GM21381 (cell line): Measurements from ENCODE around the gene FSCN2.

Experiments
- ATAC-seq: cut with Tn5 transposase; IDR thresholded peaks from one replicate; pipeline ENCODE4 v1.9.1; 2021; ENCODE audit warnings: mild to moderate bottlenecking, moderate library complexity; ENCODE audit not compliant: unreplicated experiment

FSCN2 gene, protein sequence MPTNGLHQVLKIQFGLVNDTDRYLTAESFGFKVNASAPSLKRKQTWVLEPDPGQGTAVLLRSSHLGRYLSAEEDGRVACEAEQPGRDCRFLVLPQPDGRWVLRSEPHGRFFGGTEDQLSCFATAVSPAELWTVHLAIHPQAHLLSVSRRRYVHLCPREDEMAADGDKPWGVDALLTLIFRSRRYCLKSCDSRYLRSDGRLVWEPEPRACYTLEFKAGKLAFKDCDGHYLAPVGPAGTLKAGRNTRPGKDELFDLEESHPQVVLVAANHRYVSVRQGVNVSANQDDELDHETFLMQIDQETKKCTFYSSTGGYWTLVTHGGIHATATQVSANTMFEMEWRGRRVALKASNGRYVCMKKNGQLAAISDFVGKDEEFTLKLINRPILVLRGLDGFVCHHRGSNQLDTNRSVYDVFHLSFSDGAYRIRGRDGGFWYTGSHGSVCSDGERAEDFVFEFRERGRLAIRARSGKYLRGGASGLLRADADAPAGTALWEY

GRCh38 chr17:81527591-81528383, at the start of gene FSCN2:
Gene FSCN2 (plus strand): TSS chr17:81528377. CDS start chr17:81528532, 155 bp downstream.
- ATAC-seq = no peak

DNA sequence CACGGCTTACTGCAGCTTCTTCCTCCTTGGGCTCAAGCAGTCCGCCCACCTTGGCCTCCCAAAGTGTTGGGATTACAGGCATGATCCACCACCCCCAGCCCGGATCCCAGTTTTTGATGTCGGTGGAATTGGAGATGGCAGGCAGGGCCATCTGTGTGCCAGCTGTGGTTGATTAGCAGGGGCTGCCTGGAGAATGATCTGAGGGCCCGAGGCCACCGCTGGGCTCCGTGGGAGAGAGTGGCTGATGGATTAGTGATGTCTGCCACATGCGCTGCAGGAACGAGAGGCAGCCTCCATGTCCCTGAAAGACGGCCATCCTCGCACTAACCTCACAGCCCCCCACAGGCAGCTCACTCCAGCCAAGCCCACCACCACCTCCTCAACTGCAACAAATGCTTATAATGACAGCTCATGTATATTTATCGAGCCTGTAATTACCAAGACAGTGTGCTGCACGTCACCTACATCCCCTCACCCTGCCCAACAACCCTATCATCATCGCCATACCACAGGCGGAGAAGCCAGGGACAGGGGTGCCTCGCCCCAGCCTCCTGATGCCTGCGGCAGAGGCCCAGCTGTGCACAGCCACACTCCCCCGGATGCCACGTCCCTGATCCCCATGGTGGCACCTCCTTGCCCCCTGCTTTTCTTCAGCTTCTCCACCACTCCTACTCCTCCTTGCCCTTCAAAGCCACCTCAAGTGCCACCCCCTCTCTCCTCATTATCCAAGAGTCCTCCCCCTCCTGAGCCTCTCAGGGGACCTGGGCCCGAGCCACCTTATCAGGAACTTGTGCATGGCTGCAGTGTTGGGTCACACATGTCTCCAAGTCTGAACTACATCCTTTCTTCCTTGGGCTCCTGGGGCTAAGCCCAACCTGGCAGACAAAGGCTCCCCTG, 48.8 kb upstream of the FSCN2 start:
- ATAC-seq = no peak

DNA sequence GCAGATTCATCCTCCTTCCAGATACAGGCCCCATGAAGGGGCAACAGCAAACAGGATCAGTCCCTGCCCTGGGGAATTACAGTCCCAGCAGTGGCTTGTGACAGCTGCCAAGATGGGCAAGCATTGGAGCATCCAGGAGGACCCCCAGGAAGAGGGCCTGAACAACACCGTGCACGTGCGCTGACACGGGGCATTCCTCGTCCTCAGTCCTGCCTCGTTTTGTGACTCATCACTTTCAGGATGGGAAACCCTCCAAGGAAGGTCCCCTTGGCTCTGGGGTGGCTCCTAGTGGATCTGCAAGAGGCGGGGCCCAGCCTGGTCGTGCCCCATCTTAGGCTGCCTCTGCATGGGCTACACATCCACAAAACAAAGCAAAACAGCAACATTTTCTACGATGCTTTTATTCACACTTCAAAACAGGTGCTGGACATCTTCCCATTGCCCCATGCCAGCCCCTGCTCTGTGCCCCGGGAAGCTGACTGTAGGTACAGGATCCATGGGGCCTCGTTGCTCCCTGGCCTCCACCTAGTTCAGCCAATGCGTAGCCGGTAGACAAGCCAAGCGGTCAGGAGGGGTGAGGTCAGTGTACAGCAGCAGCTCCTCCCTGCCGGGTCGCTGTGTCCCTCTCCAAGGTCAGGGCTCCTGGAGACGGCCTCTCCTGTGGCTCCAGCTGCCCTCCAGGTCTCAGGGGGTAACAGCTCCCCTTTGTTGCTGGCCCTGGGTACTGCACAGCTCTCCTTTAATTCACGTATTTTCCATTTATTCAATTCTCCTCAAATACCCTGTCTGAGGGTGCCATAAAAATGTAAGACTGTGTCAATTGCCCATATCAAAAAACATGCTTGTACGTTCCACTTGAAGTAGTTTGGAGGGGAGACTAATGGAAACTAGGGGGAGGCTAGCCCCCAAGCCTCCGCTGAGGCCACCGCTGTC, 47.8 kb upstream of the FSCN2 start:
- ATAC-seq = no peak

- no peak for ATAC-seq
Measured at GRCh38 chr17:81481073-81481799, 46.9 kb upstream of the FSCN2 start.

DNA sequence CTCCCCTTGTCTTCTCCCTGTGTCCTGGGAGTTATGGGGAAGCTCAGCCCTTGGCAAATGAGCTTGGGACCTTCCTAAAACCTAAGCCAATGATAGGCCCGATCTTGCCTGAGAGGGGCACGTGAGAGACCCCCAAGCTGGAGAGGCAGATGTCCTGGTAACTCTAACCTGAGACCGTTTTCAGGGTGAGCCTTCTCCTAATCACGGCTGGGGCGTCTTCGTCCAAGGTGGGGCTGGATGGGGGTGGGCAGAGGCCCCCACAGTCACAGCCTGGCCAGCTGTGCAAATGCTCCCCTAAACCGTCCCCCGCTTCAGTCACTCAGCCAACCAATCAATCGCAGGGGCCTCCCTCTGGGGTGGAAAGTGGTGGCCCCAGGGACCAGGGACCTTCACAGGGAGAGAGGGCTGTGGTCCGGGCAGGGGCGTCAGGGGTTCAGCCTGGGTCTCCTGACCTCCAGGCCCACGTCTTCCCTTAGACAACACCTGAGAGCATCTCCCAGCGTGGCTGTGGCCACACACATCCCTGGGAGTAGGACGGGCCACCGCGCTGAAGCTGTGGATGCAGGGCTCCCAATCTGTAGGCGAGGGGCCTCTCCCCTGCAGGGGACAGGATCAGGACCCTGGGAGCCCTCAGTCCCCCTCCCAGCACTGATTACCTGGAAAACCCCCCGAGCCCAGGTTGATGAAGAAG, 46.2 kb upstream of the FSCN2 start:
- ATAC-seq = no peak

DNA sequence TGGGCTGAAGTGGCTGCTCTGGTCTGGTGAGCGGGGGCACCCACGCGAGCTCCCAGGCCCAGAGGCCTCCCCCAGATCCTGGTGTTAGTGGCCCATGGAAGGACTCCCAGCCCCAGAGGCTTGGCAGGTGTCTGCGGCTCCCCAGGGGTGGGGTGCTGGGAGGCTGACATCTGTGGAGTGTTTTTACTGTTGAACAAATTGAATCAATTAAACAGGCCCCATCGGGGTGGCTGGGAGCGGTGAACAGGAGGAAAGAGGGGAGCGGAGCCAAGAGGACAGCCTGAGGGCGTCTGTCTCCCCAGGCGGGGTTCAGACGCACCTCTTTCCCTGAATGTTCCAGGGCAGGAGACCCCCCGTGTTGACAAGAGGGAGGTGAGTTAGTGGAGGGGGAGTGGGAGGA, 45.5 kb upstream of the FSCN2 start:
- no peak for ATAC-seq

- no peak for ATAC-seq
Measured at GRCh38 chr17:81483085-81483861, 44.9 kb upstream of the FSCN2 start.

DNA sequence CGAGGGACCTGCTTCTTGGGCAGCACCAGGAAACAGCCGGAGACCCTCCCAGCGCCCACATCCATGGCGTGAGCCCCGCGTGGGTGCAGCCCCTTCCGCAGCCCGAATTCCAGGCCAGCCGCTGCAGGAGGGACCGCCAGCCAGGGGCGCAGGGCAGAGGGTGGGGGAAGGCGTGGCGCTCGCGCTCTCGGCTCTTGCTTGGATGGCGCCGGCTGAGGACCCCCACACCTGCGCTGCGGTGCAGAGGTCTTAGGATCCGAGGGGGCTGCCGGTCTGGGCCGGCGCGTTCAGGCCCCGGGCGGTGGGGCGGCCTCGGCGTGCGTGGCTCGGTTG, 44.3 kb upstream of the FSCN2 start:
- ATAC-seq = no peak

GRCh38 chr17:81484195-81484979, 43.8 kb upstream of the FSCN2 start:
- ATAC-seq = peak; percentile 45

- ATAC-seq = no peak
Measured at GRCh38 chr17:81486199-81486810, 41.9 kb upstream of the FSCN2 start.

DNA sequence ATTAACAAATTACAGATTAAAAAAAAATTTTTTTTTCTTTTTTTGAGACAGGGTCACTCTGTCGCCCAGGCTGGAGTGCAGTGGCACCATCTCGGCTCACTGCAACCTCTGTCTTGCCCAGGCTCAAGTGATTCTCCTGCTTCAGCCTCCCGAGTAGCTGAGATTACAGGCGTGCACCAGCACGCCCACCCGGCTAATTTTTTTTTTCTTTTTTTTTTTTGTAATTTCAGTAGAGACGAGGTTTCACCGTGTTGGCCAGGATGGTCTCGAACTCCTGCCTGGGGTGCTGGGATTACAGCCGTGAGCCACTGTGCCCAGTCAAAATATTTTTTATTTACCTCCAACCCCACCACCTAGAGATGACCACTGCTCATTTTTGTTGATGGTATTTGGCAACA, 41.1 kb upstream of the FSCN2 start:
- no peak for ATAC-seq

DNA sequence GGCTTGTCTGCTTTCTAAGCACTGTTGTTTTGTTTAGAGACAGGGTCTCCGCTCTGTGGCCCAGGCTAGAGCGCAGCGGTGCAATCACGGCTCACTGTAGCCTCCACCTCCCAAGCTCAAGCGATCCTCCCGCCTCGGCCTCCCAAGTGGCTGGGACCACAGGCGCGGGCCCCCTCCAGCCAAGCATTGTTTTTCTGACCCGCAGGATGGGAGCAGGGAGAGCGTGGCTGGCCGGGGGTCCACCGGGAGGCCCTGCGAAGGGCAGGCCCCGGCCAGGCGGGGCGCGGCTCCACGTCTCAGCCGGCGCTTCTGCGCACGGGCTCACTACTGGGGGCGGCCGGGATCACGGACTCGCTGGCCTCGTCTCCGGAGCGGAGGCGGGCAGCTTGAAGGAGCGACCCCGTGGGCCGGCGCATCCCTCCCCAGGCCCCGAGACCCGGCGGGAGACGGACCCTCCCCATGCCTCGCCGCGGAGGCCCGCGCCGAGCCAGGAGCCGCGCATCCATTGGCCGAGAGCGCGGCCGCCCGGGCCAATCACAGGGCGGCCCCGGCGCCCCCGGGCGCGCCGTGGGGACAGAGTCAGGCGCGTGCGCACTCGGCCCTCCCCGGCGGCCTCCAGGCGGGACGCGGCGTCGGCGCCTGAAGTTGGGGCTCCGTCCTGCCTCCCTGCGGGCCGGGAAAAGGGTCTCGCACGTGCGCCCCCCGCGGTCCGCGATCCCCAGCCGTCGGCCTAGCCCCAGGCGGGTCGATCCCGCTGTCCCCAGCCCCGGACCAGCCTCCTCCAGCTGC, 40.5 kb upstream of the FSCN2 start:
- peak; percentile 57 for ATAC-seq

DNA sequence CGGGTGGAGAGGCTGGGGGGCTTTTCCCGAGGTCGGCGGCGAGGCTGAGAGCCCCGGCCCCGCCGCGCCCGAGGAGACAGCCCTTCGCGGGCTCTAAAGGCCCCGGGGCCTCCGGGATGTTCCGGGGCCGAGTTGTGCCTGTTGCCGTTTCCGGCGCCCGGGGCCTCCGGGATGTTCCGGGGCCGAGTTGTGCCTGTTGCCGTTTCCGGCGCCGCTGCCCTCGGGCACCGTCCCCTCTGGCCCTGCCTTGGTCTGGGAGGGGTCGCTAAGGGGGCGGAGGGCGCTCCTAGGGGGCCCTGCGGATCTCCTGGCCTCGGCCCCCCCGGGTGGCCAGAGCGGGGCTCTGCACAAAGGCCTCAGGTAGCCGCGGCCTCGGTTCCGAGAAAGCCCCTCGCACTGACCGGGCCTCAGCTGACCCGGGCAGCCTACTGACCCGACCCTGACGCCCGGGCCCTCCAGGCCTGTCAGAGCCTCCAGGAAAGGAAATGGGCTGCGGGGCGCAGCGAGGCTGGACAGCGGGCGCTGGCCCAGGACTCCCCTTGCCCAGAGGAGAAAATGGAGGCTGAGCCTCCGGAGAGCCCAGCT, 39.8 kb upstream of the FSCN2 start:
- no peak for ATAC-seq

DNA sequence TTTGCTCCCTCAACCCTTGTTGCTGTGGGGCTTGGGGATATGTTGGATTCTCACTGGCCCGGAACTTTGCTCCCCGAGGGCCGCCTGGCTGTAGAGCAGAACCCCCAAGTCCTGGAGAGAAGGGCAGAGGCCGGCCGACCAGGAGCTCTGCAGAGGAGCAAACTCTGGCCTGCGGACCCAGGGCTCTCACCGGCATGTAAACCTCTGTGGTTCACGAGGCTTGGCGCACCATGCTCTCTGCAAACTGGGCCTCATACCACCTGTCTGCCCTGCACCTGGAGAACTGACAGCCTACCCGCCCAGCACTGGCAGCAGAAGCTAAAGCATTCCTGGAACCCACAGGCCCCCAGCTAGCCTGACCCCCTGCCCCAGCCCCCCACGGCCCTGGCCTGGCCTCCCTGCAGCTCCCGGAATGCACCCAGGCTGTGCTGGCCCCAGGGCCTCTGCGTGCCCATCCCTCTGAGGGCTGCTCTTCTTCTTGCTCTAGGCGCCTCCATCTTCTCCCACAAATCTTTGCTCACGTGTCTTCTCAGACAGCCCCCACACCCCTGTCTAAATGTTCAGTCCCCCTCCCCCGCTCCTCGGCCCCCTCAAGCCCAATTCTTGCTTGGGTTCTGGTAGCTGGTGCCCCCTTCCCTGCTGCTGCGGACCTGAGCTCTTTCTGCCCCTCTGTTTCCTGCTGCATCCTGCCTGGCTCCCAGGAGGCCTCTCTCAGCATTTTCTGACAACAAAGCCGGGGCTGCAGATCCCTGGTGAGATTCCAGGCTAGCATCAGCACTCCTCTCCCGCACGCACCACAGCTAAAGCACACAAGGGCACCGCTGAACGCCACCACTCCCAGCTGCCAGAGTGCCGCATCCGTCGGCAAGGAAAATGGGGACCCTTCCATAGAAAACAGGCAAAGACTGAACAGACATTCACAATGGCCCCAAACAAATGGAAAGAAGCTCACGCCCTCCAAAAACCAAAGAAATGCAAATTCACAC, 38.9 kb upstream of the FSCN2 start:
- no peak for ATAC-seq
